GM21576 (cell line): ENCODE data around the gene ARMH4.

Experiments used
- ATAC-seq: cut with Tn5 transposase; IDR thresholded peaks from one replicate; pipeline ENCODE4 v1.9.1; 2021; ENCODE audit warnings: mild to moderate bottlenecking, moderate library complexity; ENCODE audit not compliant: unreplicated experiment

Gene ARMH4, protein sequence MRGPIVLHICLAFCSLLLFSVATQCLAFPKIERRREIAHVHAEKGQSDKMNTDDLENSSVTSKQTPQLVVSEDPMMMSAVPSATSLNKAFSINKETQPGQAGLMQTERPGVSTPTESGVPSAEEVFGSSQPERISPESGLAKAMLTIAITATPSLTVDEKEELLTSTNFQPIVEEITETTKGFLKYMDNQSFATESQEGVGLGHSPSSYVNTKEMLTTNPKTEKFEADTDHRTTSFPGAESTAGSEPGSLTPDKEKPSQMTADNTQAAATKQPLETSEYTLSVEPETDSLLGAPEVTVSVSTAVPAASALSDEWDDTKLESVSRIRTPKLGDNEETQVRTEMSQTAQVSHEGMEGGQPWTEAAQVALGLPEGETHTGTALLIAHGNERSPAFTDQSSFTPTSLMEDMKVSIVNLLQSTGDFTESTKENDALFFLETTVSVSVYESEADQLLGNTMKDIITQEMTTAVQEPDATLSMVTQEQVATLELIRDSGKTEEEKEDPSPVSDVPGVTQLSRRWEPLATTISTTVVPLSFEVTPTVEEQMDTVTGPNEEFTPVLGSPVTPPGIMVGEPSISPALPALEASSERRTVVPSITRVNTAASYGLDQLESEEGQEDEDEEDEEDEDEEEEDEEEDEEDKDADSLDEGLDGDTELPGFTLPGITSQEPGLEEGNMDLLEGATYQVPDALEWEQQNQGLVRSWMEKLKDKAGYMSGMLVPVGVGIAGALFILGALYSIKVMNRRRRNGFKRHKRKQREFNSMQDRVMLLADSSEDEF

DNA sequence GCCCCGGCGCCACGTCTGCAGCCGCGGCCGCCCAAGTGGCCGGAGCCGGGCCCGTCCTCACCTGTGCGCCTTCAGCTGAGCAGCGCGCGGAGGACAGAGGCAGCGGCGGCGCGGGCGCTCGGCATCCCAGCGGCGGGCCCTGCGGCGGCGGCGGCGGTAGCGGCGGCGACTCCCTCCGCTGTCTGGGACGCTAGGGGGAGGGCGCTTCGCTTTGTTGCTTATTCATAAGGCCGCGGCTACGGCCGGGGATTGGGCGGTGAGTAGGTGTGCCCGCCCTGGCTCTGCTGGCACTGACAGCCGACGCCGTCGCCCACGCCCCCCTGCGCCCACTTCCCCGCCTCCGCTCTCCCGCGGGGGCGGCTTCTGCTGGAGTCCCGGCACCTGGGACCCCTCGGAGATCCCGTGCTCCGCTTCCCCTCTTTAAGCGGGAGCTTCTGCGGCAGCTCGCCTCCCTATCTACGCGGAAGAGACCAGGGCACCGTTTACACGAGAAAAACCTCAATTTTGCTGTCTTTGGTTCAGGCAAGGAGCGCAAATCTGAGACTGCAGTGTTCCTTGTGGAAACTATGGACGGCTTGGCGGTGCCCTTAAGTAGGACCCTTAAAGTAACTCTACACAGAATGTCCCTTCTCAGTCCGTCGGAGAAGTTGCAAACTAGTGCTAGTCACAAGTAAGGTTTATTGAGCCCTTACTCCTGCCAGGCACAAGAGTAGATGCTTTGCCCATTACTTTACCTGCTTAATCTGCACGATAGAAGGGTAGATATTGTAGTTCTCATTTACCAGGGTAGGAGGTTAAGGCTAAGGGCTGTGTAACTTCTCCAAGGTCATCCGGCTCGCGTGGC lies at the start of gene ARMH4:
ARMH4 (minus strand) TSS at position 200 of the 844 bp plus-strand sequence. CDS start 12,855 bp downstream, outside the sequence.
- peak; percentile 97 for ATAC-seq

DNA sequence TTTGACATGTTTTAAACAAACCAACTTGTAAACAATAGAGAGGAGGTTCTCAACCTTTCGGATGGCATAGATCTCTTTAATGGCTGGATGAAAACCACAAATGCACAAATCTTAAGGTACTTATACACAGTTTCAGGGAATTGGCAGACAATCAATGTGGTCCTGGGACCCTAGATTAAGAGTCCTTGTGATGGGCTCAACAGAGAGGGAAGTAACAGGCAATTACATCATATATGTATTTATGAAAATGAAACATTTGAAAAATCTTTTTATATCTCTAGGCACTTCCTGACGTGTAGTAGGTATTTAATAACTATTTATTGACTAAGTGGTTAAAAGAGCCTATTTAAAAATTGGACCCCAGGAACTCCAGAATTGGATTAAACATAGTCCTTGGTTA lies 48.8 kb upstream of the ARMH4 start:
- no peak for ATAC-seq

DNA sequence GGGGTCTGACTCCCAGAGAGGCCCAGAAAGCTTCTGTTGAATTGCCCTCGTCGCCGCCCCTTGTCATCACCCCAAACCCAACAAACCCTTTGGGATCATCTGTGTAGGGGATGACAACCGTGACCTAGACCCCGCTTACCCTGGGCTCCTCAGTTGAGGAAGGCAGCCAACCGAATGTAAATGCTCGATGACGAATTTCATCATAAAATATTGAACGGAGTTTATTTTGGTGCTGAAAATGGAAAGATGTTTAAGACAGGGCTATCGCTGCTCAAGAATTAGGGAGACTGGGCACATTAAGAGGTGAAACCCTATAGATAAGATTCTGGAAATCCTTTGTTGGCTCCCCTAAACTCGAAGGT lies 48.4 kb upstream of the ARMH4 start:
- ATAC-seq = peak; percentile 10

DNA sequence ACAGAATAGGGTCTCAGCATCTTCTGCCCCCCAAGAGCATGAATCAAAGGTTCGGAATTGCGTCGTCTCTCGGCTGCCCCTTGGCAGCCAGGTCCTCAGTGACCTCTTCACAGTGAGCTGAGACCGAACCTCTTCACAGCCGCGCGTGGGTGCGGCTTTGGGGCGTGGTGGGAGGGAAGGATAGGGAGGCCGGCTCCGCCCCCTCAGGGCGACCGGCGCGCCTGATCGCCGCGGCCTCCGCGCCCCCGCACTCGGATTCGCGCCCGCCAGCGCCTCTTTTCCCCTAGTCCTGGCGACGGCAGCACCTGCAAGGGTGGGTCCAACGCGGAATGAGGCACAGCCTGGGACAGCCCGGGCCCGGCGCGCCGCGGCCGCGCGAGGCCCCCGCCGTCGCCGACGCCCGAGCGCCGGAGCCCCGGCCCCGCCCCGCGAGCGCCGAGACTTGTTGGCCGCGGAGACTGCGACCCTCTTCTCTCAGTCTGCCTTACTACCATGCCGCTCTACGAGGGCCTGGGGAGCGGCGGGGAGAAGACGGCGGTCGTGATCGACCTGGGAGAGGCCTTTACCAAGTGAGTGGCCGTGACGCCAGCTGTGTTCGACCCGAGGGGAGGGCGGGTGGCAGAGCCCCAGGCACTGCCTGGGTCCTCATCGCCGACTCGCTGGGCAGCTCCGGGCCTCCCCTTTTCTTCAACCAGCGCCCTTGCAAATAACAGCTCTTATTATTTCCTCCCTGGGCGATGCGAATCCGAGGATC lies 47.9 kb upstream of the ARMH4 start, which contains the start of gene ACTR10:
ACTR10 (plus strand) TSS at position 424 of the 754 bp plus-strand sequence; CDS start at position 493, 69 bp downstream.
- ATAC-seq = peak; percentile 92

DNA sequence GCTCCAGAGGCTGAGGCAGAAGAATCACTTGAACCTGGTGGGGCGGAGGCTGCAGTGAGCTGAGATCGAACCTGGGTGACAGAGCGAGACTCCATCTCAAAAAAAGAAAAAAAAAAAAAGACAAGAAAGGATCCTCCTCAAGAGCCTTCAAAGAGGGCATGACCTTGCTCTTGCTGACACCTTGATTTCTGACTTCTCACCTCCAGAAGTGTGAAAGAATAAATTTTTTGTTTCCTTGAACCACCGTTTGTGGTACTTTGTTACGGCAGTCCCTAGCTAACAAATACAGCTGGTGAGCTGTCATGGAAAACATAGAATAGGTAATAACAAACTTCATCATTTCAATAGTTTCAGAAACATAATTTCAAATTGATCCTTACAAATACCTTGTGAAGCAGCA lies 46.1 kb upstream of the ARMH4 start:
- no peak for ATAC-seq

DNA sequence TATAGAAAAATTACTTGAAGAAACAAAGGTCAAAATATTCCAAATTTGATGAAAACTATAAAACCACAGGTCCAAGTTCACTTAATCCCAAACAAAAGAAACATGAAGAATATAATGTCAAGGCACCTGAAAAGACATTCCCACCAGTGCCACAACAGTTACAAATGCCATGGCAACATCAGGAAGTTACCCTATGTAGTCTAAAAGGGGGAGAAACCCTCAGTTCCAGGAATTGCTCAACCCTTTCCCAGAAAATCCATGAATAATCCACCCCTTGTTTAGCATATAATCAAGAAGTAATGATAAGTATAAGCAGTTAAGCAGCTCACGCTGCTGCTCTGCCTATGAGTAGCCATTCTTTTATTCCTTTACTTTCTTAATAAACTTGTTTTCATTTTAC lies 44.2 kb upstream of the ARMH4 start:
- ATAC-seq = no peak

DNA sequence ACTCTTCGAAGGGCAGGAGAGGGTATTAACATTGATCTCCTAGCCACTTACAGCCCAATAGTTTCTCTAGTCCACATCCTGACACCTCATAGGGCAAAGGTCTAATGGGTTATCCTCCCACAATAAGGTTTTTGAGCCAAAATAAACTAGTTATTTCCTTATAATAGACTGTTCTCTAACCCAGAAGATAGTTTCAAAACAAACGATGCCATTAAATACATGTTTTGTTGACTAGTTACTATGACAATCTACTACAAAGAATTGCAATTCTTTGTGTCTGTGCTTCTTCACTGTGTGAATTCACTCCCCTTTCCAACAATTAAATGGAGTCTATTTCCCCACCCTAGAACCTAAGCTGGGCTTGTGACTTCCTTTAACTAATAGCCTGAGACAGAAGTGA lies 41.5 kb upstream of the ARMH4 start:
- ATAC-seq = no peak

DNA sequence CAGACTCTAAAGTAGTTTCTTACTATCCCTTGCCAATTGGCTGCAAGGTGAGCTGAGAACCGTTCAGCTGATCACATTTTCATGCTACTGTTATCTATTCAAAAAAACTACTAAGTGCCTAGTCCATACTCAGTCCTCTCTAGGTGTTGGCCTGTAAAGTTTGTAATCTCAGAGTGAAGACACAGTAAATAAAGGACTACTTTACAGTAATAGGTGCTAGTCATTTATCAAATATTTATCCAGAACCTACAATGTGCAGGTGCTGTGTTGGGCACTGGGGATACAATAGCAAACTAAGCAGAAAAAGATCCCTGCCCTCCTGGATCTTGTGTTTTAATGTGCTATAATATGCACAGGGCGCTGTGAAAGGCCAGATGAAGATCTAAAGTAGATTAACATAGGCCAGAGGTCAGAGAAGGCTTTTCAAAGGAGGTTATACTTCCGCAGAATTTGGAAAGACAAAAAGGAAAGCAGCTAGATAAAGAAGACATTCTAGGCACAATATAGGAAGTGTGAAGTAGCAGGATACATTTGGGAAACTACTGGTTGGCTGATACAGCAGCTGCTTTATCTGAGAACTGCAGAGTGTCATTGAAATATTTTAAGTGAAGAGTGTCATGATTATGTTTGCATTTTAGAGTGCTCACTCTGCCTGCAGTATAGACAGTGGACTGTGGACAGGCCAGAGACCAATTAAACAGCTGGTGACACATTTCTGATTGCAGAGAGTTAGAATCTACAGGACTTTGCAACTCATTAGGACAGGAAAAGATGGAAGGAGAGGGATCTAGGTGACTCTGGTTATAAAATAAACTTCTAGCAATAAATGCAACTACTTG lies 40.0 kb upstream of the ARMH4 start:
- ATAC-seq = no peak

DNA sequence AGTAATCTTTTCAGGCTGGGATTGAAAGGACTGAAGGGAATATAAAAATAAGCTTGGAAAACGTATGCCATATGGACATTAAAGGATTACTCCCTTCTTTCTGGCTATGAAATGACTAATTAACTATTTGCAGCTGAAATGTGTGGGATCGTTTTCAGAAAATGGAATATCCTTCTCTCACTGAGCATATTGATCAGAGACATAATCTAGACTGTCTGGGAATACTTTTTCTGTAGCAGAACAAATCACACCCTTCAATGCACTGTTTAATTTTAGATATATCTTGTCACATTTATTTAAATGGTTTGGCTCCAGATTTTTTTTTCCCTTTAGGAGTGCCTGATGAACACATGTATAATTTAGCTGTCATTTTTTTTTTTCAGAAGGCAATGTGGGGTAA lies 37.2 kb upstream of the ARMH4 start:
- ATAC-seq = no peak

DNA sequence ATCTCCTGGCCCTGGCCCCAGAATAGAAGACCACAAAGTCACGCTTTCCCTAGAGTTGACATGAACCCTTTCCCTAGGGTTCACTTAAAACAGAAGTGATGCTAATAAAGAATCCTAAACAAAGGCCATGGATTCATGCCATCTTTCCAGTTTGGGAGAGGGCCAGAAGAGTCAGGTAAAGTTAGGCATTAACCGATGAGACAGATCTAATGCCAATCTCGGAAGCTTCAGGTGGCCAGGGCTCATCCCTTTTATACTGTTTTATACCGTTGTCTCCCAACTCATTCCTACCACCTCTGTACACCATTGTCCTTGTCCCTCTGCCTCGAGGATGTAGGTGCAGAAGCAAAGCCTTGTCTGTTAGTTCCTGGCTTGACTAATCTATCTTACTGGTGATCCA lies 25.1 kb upstream of the ARMH4 start:
- ATAC-seq = no peak

DNA sequence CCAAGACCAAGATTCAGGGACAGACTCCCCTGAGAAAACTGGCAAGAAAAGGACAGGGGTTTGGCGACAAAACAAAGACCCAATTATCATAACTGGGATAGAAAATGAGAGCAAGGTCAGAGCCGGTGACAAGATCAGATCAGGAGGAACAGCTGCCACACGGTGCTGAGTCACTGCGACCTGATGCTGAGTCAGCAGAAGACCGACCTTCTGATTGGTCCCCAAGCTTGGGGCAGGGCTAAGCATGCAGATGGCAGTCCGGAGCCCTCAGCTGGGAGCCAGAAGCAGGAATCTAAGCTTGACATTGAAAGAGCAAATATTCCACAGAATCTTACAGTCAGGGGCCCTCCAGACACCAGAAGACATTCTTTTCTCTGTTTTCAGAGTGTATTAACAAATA lies 19.1 kb upstream of the ARMH4 start:
- ATAC-seq = peak; percentile 67

DNA sequence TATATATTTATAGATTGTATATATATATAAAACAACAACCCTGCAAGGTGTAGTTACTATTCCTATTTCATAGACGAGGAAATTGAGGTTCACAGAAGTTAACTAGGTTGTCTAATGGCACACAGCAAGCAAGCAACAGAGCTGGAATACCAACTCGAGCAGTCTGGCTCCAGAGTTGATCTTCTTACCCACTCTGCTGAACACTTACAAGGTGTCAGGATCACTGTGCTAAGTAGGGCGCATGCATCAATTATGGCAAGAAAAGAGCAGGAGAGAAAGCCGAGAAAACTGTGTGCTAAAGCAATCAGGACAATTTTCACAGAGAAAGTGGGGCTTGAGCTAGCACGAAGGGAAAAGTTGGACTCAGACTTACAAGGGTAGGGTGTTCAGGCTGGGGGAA lies 15.9 kb upstream of the ARMH4 start:
- ATAC-seq = no peak

DNA sequence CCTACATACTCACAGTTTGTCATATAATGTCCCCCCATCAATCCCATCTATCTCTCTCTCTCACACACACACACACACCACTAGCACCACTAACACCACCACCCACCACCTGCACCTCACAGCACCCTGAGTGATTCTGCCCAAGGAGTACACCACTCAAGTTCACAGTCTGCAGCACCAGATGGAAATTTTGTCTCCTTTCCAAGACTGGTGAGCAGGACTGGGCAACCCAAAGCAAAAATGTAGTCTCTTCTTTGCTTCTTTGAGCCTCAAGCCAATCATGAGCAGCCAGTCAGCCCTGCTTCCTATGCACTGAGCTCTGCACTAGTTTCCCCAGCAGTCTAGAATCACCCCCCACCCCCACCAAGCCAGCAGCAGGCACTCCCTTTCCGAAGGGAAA lies 15.0 kb upstream of the ARMH4 start:
- no peak for ATAC-seq

DNA sequence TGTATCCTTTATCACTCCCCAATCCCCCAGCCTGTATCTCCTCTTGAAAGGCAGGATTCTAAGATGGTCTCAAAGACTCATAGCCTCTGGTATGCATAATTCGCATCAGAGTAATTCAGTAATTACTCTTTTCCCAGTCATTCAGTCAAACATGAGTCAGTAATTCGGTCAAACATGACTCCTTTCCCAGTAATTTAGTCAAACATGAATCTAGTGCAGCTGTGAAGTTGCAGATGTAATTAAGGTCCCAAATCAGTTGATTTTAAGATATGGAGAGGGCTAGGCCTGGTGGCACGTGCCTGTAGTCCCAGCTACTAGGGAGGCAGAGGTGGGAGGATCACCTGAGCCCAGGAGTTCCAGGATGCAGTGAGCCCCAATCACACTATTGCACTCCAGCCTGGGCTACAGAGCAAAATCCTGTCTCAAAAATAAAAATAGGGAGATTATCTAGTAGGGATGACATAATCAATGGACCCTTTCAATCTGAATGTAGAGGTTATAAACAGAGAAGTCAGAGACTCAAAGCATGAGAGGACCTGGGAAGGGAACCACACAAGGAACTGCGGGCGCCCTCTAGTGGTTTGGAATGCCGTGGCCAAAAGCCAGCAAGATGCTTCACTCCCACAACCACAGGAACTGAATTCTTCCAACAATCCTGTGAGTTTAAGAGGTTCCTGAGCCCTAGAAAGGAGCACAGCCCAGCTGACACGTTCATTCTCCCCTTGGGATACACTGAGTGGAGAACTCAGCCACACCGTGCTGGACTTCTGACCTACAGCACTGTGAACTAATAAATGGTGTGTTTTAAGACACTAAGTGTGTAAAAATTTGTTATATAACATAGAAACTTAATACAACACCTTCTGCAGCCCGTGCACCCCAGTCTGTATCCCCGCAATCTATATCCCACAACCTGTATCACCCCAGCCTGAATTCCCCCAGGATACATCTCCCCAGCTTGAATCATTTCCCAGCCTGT lies 14.3 kb upstream of the ARMH4 start:
- ATAC-seq = peak; percentile 66

DNA sequence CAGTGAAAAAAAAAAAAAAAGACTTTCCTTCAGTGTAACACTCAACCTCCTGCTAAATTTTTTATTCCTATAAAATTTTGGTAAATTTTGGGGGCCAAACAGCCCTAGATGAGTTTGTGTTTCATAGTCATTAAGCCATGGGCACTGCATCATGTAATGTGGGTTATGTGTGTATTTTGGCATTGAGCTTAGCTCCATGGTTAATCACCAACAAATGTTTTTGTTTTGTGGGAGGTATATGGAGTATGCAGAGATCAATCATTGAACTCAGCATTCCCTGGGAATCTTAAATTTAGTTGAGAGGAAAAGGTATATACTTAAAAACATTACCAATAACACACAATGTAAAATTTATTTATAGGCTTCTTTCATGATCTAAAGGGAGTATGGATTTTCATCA lies 8.5 kb upstream of the ARMH4 start:
- no peak for ATAC-seq

DNA sequence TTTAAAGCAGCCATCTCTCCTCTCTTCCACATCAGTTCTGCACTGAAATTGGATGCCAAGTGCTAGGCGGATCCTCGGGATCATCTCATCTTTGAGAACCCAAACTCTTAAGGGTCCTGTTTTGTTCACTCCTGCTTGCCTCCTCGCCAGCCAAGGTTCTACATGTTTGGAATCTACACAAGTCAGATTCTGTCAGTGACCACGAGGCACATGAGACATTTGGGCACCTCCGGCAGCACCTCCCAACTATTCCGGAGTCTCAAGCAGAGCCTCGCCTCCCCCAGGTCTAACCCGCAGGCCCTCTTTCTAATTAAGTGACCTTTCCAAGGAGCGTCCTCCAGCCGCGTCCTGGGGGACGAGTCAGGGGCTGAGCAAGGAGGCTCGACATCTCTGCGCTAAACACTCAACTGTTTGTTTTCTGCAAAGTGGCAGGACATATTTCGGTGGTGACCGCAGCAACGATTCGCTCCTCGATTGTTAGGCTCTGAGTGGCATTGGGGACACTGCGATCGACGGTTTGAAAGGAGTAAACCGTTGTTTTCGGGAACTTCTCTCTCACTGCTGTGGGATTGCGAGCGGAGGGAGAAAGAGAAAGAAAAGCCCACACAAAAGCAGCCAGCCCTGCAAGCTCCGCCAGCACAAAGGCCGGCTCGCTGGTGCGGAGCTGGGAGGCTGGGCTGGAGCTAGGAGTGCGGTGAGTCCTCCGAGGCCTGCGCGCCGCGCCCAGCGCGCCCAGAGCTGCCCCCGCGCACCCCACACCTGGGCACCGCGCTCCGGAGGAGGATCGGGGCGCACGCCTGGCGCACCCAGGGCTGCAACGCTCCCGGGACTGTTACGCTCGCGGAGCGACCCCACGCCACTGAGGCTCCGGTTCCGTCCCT lies 640 bp downstream of the ARMH4 start:
- peak; percentile 18 for ATAC-seq

DNA sequence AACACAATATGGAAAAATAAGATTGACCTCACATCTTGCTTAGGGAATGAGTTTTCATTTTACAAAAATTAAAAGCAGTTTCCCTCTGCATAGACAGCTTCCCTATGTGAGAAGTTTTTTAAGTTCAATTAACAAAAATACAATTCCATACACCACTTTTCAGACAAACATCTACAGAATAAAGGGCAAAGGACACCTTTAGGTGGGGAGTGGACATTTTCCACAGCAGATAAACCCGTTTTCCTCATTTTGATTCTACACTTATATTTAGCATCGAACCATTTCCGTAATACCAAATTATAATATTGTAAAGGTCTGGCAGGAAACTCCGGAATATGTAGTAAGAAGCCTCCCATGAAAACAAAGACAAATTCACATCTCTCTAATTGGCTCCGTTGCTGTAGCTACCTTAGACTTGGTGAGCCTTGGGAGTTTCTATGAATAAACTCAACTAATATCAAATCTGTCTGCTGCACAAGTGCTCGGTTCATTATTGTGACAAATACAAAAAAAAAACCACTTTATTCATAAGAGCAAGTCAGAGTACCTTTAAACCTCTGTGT lies 1.7 kb downstream of the ARMH4 start:
- no peak for ATAC-seq
